Measurements from ENCODE around the gene DPP6. TPM values are rescaled to one million over a fixed set of nuclear protein-coding genes. Genes with fewer than 3 reads are reported as not detected.

DPP6 gene
- total and polyA plus RNA-seq, 9 of the 15 experiments (the other 6 are each of a cell fraction or from before 2014, with no cell fraction given), result not detected

DNA sequence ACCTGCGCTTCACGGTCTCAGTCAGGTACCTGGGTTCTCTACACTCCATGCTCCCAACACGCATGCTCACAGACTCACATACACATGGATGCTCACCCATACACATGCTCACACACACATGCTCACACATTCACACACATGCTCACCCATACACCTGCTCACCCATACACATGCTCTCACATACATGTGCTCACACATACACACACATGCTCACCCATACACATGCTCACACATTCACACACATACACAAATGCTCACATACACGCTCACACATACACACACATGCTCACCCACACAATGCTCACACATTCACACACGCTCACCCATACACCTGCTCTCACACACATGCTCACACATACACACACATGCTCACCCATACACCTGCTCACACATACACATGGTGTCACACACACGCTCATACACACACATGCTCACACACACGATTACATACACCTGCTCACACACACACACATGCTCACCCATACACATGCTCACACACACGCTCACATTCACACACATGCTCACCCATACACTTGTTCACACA lies 830.8 kb downstream of the DPP6 start:
- WGBS (ENCODE audit: insufficient coverage, low coverage, missing lambda C conversion rate), result 10% methylated on average over 8 of the region's 8 CpGs
- no peaks in the 10 kb centered on the region for H3K79me2 ChIP-seq (ENCODE audit: control insufficient read depth, insufficient read depth, low read length)
- peaks cover 0 to 2% of the 10 kb centered on the region in 2 experiments; a peak in 1 of 5 replicates for H3K4me1 ChIP-seq (replicated peaks in 1 of 2; ENCODE audit: control insufficient read depth in 2 of 2, insufficient read depth in 2 of 2, low read length in 2 of 2)
- TF ChIP-seq, protein P1, sequence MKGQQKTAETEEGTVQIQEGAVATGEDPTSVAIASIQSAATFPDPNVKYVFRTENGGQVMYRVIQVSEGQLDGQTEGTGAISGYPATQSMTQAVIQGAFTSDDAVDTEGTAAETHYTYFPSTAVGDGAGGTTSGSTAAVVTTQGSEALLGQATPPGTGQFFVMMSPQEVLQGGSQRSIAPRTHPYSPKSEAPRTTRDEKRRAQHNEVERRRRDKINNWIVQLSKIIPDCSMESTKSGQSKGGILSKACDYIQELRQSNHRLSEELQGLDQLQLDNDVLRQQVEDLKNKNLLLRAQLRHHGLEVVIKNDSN (CRISPR knock-in tag; IDR thresholded peaks at IDR 0.05), result 0 out of 2 replicates have a peak, but pooled peaks have one; percentile 3
- TF ChIP-seq ZNF133 (CRISPR knock-in tag; IDR thresholded peaks at IDR 0.05) (no peak), POLR3A (IDR thresholded peaks at IDR 0.05; ENCODE audit: borderline replicate concordance, extremely low read depth, insufficient read depth, insufficient read length) (no peak), TEAD2 (tag; IDR thresholded peaks at IDR 0.05) (no peak), KDM1A (IDR thresholded peaks at IDR 0.05) (no peak), NFRKB (IDR thresholded peaks at IDR 0.05; ENCODE audit: low read depth) (0 out of 2 replicates have a peak, but pooled peaks have one; percentile 29), HDAC2 (IDR thresholded peaks at IDR 0.05) (no peak), ZNF431 (CRISPR knock-in tag; IDR thresholded peaks at IDR 0.05) (no peak), EHMT2 (IDR thresholded peaks at IDR 0.05) (no peak), NFIC (IDR thresholded peaks at IDR 0.05) (no peak), BRCA1 (IDR thresholded peaks at IDR 0.05) (no peak), BRCA1 (CRISPR knock-in tag; IDR thresholded peaks at IDR 0.05) (no peak), PHF20 (IDR thresholded peaks at IDR 0.05; ENCODE audit: partially characterized antibody) (peak; percentile 8), RBBP5 (IDR thresholded peaks at IDR 0.05; ENCODE audit: borderline replicate concordance, insufficient read depth, low read length, poor library complexity, severe bottlenecking) (no peak), SP2 (IDR thresholded peaks at IDR 0.05; ENCODE audit: extremely low read depth, low read depth, low read length, poor library complexity, severe bottlenecking) (no peak), CBX5 (IDR thresholded peaks at IDR 0.05; ENCODE audit: borderline replicate concordance, low read depth) (no peak), SAFB (IDR thresholded peaks at IDR 0.05; ENCODE audit: borderline replicate concordance, low read depth, low read length) (no peak), ATF7 (IDR thresholded peaks at IDR 0.05) (no peak)
- TF ChIP-seq, protein P2, sequence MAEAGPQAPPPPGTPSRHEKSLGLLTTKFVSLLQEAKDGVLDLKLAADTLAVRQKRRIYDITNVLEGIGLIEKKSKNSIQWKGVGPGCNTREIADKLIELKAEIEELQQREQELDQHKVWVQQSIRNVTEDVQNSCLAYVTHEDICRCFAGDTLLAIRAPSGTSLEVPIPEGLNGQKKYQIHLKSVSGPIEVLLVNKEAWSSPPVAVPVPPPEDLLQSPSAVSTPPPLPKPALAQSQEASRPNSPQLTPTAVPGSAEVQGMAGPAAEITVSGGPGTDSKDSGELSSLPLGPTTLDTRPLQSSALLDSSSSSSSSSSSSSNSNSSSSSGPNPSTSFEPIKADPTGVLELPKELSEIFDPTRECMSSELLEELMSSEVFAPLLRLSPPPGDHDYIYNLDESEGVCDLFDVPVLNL (CRISPR knock-in tag; IDR thresholded peaks at IDR 0.05; ENCODE audit: low read depth), result no peak
- TF ChIP-seq, protein P3, sequence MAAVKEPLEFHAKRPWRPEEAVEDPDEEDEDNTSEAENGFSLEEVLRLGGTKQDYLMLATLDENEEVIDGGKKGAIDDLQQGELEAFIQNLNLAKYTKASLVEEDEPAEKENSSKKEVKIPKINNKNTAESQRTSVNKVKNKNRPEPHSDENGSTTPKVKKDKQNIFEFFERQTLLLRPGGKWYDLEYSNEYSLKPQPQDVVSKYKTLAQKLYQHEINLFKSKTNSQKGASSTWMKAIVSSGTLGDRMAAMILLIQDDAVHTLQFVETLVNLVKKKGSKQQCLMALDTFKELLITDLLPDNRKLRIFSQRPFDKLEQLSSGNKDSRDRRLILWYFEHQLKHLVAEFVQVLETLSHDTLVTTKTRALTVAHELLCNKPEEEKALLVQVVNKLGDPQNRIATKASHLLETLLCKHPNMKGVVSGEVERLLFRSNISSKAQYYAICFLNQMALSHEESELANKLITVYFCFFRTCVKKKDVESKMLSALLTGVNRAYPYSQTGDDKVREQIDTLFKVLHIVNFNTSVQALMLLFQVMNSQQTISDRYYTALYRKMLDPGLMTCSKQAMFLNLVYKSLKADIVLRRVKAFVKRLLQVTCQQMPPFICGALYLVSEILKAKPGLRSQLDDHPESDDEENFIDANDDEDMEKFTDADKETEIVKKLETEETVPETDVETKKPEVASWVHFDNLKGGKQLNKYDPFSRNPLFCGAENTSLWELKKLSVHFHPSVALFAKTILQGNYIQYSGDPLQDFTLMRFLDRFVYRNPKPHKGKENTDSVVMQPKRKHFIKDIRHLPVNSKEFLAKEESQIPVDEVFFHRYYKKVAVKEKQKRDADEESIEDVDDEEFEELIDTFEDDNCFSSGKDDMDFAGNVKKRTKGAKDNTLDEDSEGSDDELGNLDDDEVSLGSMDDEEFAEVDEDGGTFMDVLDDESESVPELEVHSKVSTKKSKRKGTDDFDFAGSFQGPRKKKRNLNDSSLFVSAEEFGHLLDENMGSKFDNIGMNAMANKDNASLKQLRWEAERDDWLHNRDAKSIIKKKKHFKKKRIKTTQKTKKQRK (IDR thresholded peaks at IDR 0.05; ENCODE audit: borderline replicate concordance, low read depth, low read length), result no peak

More for the DNA sequence above, 830.8 kb downstream of the DPP6 start:
- Histone ChIP-seq H3K27ac (ENCODE audit: extremely low read depth, low read depth, low read length) (no peak overlapping the region), H2AFZ (ENCODE audit: low read depth, low read length) (no peak overlapping the region), H3K9me3 (replicated peaks; ENCODE audit: control insufficient read depth, insufficient read depth, low read depth, low read length) (peaks cover 15% of the 10 kb centered on the region), H3K36me3 (ENCODE audit: control insufficient read depth, insufficient read depth, low read length) (no peaks in the 10 kb centered on the region), H4K20me1 (replicated peaks; ENCODE audit: control insufficient read depth, insufficient read depth, low read length) (no peaks in the 10 kb centered on the region), H3K9me1 (ENCODE audit: control insufficient read depth, insufficient read depth, low read length) (no peaks in the 10 kb centered on the region), H3K9ac (ENCODE audit: insufficient read depth in 1 of 2, low read depth in 2 of 2, low read length in 2 of 2) (no peak overlapping the region), H3K27me3 (ENCODE audit: control insufficient read depth in 2 of 2, insufficient read depth in 2 of 2, low read length in 2 of 2) (peaks cover 29 to 80% of the 10 kb centered on the region in 2 experiments), H3K4me2 (ENCODE audit: insufficient read depth, low read length) (no peak overlapping the region), H3K4me3 (no peak overlapping the region)
- no peak for DNase-seq (ENCODE audit: extremely low read depth in 1 of 4, low spot score in 3 of 4)
- ChIA-PET POLR2A (no interaction called here), CTCF (ENCODE audit: low intra/inter-chr PET ratio) (no interaction called here)
- intact Hi-C loops (cut with micrococcal nuclease), result no loop called here
- in situ Hi-C loops (cut with MboI), result no loop called here
- ATAC-seq, result no peak
- FAIRE-seq, result no peak
- BruUV-seq (replicated peaks), result no TSS peak
